Measurements from ENCODE around the gene MIF. TPM values are rescaled to one million over a fixed set of nuclear protein-coding genes. Genes with fewer than 3 reads are reported as not detected.
"Not testable (repeated sequence)": the region's sequence is repeated elsewhere in the genome, so short reads cannot be mapped to it uniquely, and the experiment has no call there.

Gene MIF
- total RNA-seq, 1 donor from 2014 or later = 153 TPM

GRCh38 chr22:23903328-23903971 lies 9.3 kb downstream of the MIF start:
- no peak for DNase-seq

GRCh38 chr22:23904573-23905254 lies 10.5 kb downstream of the MIF start:
- no peak for DNase-seq

GRCh38 chr22:23906641-23907040 lies 12.5 kb downstream of the MIF start:
- DNase-seq = no peak

GRCh38 chr22:23907423-23907822 lies 13.2 kb downstream of the MIF start:
- not testable (repeated sequence) for DNase-seq

GRCh38 chr22:23908587-23909205 lies 14.5 kb downstream of the MIF start:
- no peak for DNase-seq

GRCh38 chr22:23909296-23909898 lies 15.2 kb downstream of the MIF start:
- no peak for DNase-seq

- no peak for DNase-seq
Observed at GRCh38 chr22:23910496-23911190, 16.5 kb downstream of the MIF start.

GRCh38 chr22:23911318-23911980 lies 17.3 kb downstream of the MIF start:
- DNase-seq = no peak

GRCh38 chr22:23912293-23912903 lies 18.2 kb downstream of the MIF start:
- no peak for DNase-seq

- DNase-seq = peak; percentile 21
Observed at GRCh38 chr22:23913306-23913660, 19.1 kb downstream of the MIF start.

- DNase-seq = peak; percentile 99
Observed at GRCh38 chr22:23913661-23914353, 19.6 kb downstream of the MIF start.

GRCh38 chr22:23915290-23915689 lies 21.1 kb downstream of the MIF start:
- DNase-seq = no peak

- DNase-seq = not testable (repeated sequence)
Observed at GRCh38 chr22:23920267-23920611, 26.1 kb downstream of the MIF start.

GRCh38 chr22:23921586-23922201 lies 27.5 kb downstream of the MIF start:
- DNase-seq = not testable (repeated sequence)

GRCh38 chr22:23922921-23923320 lies 28.7 kb downstream of the MIF start:
- peak; percentile 4 for DNase-seq

GRCh38 chr22:23925020-23925606 lies 30.9 kb downstream of the MIF start:
- no peak for DNase-seq

- DNase-seq = no peak
Observed at GRCh38 chr22:23926561-23926960, 32.4 kb downstream of the MIF start.

- peak; percentile 6 for DNase-seq
Observed at GRCh38 chr22:23938328-23939016, 44.3 kb downstream of the MIF start.

- DNase-seq = no peak
Observed at GRCh38 chr22:23939017-23939357, 44.8 kb downstream of the MIF start.

GRCh38 chr22:23940166-23940565 lies 46.0 kb downstream of the MIF start:
- not testable (repeated sequence) for DNase-seq
